Inferior parietal cortex (tissue), 1 donor: ENCODE data around the gene CDCA4.

ENCODE experiments used
- DNase-seq: peaks from one replicate; pipeline ENCODE4 v3.0.0-alpha.2; 2016; ENCODE audit errors: extremely low spot score

Gene CDCA4

DNA sequence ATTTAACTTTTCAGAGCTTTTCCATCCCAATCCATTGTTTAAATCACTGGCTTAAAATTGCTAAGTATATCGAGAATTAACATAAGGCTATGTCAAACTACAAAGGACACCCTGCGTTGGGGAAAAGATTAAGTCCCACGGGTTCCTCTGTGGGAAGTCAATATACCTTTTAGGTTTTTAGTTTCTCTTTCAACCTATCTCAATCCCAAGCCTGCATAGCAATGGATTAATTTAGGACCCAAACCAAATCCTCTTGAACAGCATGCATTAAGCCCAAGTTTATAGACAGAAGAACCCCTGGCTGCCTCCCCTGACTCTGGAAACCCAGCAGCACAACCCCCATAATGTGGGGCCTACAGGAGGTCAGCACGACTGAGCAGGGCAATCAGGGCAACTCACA, 6.3 kb downstream of the CDCA4 start:
- no peak for DNase-seq

GRCh38 chr14:105014032-105014431, 6.9 kb downstream of the CDCA4 start:
- DNase-seq: no peak

GRCh38 chr14:105013150-105013785, 7.6 kb downstream of the CDCA4 start:
- DNase-seq: no peak

DNA sequence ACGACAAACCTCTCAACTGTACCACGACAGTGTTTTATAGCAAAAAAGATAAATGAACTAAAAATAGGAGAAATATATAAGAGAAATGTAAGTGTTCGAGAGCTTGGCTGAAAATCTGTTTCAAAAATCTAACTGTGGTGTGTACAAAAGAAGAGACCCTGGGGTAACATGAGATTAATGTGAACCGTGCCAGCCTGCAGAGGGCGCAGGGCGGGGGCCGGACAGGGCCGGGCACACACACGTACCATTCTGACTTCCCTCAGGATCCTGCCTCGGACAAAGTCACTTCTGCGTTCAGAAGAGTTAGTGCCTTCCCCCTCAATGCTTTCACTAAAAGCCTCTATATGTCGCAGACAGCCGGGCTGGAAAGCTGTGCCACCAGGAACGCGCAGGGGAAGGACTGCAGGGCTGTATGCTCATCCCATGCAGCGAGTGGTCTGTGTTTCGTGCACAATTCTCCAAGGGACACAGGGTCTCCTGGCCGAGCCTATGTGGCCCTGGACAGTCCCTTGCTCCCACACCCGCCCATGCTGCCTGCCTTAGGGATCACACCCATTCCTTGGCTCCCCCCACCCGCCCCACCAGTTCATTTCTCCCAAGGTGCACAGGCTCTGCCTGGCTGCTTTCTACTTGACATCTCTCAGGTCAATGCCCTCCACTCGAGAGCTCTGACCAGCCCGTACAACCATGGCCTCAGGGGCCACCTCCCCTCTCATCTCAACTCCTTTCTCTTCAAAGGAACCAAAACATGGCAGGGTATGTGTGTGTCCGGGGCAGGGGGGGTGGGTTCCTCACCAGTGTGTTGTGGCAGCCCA, 8.5 kb downstream of the CDCA4 start:
- DNase-seq: no peak

GRCh38 chr14:105011312-105011990, 9.4 kb downstream of the CDCA4 start:
- no peak for DNase-seq

GRCh38 chr14:105010891-105011291, 10.0 kb downstream of the CDCA4 start:
- DNase-seq: no peak

DNA sequence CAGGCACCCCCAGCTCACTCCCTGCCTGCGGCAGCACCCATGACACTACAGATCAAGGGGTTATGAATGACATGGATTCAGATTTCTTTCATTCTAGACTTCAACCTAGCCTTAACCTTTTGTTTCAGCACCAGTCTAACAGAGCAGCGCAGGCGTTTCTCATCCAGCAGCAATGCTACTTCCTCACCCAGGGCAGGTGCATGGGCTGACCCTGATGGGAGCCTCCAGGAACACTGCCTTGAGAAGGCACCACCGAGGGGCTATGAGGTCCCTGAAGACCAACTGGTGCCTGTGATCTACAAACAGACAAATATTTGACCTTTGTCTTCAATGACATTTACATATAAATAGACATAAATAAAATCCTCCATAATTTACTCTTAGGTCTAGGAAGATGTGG, 10.8 kb downstream of the CDCA4 start:
- DNase-seq: no peak

- DNase-seq: no peak
These were observed 13.2 kb downstream of the CDCA4 start for GRCh38 chr14:105007593-105008264.

- DNase-seq: no peak
These were observed 13.9 kb downstream of the CDCA4 start for GRCh38 chr14:105006831-105007592.

GRCh38 chr14:105005929-105006830, 14.7 kb downstream of the CDCA4 start:
- no peak for DNase-seq

DNA sequence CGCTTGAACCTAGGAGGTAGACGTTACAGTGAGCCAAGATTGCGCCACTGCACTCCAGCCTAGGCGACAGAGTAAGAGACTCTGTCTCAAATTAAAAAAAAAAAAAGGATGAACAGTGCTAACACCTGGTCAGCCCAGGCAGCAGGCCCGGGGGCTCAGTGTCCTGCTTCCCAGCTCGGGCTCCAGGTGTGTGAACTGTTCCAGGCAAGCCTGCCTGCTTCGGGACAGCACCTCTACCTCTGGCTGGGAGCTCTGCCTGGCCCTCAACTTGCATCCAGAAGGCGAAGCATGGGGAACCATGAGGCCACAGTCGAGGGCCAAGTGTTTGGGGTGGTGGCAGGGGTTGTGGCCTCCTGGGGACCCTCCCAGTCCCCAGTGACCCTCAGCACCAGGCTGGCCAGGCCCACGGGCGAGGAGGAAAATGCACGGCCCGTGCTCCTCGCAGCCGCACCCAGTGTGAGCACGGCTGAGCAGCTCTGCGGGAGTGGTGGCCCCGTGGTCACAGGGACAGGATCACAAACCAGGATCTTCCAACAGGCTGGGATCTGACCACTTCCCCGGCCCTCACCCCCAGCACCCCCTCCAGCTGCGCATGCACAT, 15.5 kb downstream of the CDCA4 start:
- no peak for DNase-seq

DNA sequence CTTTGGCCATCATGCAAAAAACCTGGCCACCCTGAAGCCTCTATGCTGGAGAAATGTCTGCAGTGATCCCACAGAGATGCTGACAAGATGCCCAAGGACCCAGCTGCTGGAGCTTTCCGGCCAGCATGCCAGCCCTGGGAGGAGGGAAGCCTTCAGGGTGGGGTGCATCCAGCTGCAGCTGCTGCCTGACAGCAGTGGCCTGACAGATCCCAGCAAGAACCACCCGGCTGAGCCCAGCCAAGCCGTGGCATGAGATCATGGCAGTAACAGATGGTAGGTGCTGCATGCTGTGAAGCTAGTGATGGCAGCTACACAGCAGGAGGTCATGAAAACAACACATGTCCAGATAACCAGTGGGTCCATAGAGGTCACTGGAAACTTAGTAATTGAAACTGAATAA, 21.5 kb downstream of the CDCA4 start:
- no peak for DNase-seq

DNA sequence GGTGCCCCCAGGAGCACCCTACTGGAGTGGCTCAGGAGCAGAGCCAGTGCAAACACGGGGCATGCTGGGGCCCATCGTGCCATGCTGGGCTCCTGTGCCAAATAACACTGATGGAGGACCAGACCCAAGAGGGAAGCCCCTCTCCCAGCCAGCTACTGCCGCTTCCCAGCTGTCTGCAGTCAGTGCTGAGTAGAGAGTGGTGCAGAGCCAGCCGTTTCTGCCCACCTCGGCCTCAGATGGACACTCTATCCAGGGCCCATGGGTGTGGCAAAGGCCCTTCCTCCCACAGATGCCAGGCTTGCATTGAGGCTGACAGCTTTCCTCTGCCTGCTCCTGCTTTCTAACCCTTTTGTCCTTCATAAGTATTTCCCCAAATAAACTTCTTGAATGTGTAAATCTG, 22.1 kb downstream of the CDCA4 start:
- no peak for DNase-seq

- DNase-seq: no peak
These were observed 24.4 kb downstream of the CDCA4 start for GRCh38 chr14:104996483-104996882.

- no peak for DNase-seq
These were observed 24.9 kb downstream of the CDCA4 start for GRCh38 chr14:104996032-104996431.

GRCh38 chr14:104994978-104995377, 25.9 kb downstream of the CDCA4 start:
- DNase-seq: no peak

GRCh38 chr14:104993808-104994591, 26.9 kb downstream of the CDCA4 start:
- DNase-seq: no peak

- no peak for DNase-seq
These were observed 27.6 kb downstream of the CDCA4 start for GRCh38 chr14:104993306-104993705.

DNA sequence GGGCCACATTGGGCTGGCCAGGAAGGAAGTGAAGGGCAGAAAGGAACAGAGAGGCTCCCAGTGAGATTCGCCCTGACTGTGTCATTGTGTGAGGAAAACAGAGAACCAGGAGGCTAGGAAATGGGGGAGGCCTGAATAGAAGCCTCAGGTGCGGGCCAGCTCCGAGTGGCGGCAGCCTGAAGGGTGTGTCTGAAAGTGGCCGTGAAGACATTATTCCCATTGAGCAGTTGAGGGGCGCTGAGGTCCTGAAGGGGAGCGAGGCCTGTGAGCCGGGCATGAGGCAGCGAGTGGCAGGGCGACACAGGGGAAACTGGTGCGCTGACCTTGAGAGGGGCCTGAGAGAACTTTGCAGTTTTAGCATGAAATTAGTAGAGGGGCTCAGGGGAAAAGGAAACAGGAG, 28.4 kb downstream of the CDCA4 start:
- no peak for DNase-seq
